Measurements from ENCODE around the gene PIGK. TPM values are rescaled to one million over a fixed set of nuclear protein-coding genes. Genes with fewer than 3 reads are reported as not detected.

The PIGK gene
- total RNA-seq, 2 donors from 2014 or later: 15.9 to 30.1 TPM

DNA sequence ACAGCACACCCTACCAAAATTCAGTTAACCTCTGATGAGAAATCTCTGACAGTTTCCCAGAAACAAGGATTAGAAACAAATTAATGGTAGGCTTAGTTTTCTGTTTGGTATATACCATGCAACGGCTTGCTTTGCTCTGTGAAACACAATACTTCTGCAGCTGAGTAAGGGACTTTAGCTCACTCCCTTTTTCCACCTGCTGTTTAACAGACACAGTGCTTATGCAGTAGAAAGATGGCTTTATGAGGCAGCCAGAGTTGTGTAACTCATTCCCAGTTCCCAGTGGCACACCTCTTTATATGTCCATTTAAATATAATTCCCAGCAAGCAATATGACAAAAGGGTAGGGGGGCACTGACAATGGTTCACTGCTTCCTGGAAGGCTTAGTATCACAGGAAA, 124.0 kb downstream of the PIGK start:
- Histone ChIP-seq H3K4me1 (no peaks in the 10 kb centered on the region), H3K36me3 (no peaks in the 10 kb centered on the region), H3K27me3 (no peaks in the 10 kb centered on the region), H3K4me3 (no peak overlapping the region), H3K27ac (no peak overlapping the region), H3K9me3 (no peaks in the 10 kb centered on the region)
- TF ChIP-seq CTCF (IDR thresholded peaks at IDR 0.05): no peak
- no peak for DNase-seq (ENCODE audit: low spot score)

DNA sequence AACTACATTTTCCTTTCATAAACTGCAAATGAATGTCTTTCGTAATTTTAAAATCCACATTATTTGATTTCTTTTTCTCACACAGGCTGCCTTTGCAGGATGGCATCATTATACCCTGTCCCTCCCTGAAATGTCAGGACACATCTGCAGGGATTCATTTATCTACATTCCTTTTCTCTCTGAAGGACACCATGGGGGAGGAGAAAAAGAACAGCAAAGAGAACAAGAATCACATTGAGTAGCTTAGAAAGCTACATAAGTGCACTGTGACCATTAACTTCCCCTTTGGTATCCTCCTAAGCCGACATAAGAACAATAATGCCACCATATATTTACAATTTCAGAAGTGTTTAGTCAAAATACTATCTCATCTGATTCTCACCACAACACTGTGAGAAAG, 129.5 kb downstream of the PIGK start:
- Histone ChIP-seq H3K4me1 (no peaks in the 10 kb centered on the region), H3K4me3 (no peak overlapping the region), H3K27me3 (no peaks in the 10 kb centered on the region), H3K36me3 (no peaks in the 10 kb centered on the region), H3K27ac (no peak overlapping the region), H3K9me3 (no peaks in the 10 kb centered on the region)
- DNase-seq (ENCODE audit: low spot score): no peak
- no peak for TF ChIP-seq CTCF (IDR thresholded peaks at IDR 0.05)

- DNase-seq (ENCODE audit: low spot score): no peak
- no peak overlapping the region for H3K4me3 ChIP-seq
- no peaks in the 10 kb centered on the region for H3K27me3 ChIP-seq
- no peaks in the 10 kb centered on the region for H3K9me3 ChIP-seq
- no peak for TF ChIP-seq CTCF (IDR thresholded peaks at IDR 0.05)
- H3K4me1 ChIP-seq: no peaks in the 10 kb centered on the region
- no peak overlapping the region for H3K27ac ChIP-seq
- H3K36me3 ChIP-seq: no peaks in the 10 kb centered on the region
Measured at GRCh38 chr1:77085109-77085508, 134.1 kb downstream of the PIGK start.

- no peak for DNase-seq (ENCODE audit: low spot score)
- Histone ChIP-seq H3K27ac (no peak overlapping the region), H3K4me1 (no peaks in the 10 kb centered on the region), H3K9me3 (no peaks in the 10 kb centered on the region), H3K4me3 (no peak overlapping the region), H3K27me3 (no peaks in the 10 kb centered on the region), H3K36me3 (no peaks in the 10 kb centered on the region)
- no peak for TF ChIP-seq CTCF (IDR thresholded peaks at IDR 0.05)
Measured at GRCh38 chr1:77084457-77084856, 134.8 kb downstream of the PIGK start.

DNA sequence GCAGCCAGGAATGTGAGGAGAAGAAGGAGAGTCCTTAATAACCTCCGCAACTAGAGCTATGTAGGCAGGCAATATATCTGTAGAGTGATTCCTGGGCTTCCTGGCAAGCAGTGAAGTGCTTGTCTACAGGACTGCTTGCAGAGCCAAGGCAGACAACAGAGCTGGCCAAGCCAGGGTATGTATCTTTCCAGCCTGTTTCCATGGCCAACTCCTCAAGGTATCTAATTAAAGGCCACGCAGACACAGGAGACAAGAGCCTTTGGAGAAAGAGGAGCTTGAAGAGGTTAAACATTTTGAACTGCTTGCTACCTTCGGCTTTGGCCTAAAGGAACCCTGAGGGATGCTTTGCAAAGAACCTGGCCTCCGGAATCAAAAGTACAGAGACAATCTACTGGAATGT, 137.4 kb downstream of the PIGK start:
- DNase-seq (ENCODE audit: low spot score): no peak
- Histone ChIP-seq H3K36me3 (no peaks in the 10 kb centered on the region), H3K4me3 (no peak overlapping the region), H3K27me3 (no peaks in the 10 kb centered on the region), H3K9me3 (no peaks in the 10 kb centered on the region), H3K27ac (no peak overlapping the region), H3K4me1 (no peaks in the 10 kb centered on the region)
- no peak for TF ChIP-seq CTCF (IDR thresholded peaks at IDR 0.05)

DNA sequence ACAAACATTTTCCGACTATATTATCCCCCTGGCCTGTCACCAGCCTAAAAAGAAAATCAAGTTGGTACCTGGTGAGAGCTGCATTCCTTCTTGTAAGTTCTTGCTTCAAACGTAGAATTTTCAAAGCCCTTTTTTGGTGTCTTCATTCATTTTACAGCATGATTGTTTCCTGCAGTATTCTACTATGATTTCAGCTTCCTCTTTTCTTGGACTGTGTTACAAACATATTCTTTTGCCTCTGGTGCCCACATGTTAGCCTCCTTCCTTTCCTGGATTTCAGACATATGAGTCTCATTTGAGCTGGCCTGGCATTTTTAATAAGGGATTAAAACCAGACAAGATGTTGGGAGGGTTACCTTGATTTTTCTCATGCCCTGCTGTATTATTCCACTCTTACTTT, 142.5 kb downstream of the PIGK start:
- no peak for TF ChIP-seq CTCF (IDR thresholded peaks at IDR 0.05)
- H3K4me1 ChIP-seq: no peaks in the 10 kb centered on the region
- no peak overlapping the region for H3K4me3 ChIP-seq

More for the DNA sequence above, 142.5 kb downstream of the PIGK start:
- Histone ChIP-seq H3K9me3 (no peaks in the 10 kb centered on the region), H3K36me3 (no peaks in the 10 kb centered on the region), H3K27me3 (no peaks in the 10 kb centered on the region), H3K27ac (no peak overlapping the region)
- no peak for DNase-seq (ENCODE audit: low spot score)
